Prostate gland (tissue), 2 donors: ENCODE data around the gene TNK2. TPM values are rescaled to one million over a fixed set of nuclear protein-coding genes. Genes with fewer than 3 reads are reported as not detected.

Experiments
- DNase-seq: peaks from one replicate; pipeline ENCODE4 v3.0.0-alpha.2; 2019; ENCODE audit warnings: low spot score
- H3K27ac ChIP-seq, 2 donors: fragments of 200-600 bp; sonication (generic); 2 replicates each; pipeline ENCODE4 v1.5.1; 2017 to 2019
- H3K27me3 ChIP-seq: fragments of 200-600 bp; sonication (generic); replicated peaks from 2 replicates; pipeline ENCODE4 v1.5.1; 2019; ENCODE audit not compliant: insufficient read depth
- H3K36me3 ChIP-seq, 2 donors: fragments of 200-600 bp; sonication (generic); 1 replicate in 1 of 2; 2 replicates in 1 of 2; pipeline versions ENCODE4 v1.5.1 to v1.8.1; 2017 to 2019
- H3K4me1 ChIP-seq: fragments of 200-600 bp; sonication (generic); replicated peaks from 2 replicates; pipeline ENCODE4 v1.5.1; 2019
- H3K4me3 ChIP-seq, 2 donors: fragments of 200-600 bp; sonication (generic); 2 replicates each; pipeline ENCODE4 v1.5.1; 2017 to 2019
- H3K9me3 ChIP-seq: fragments of 200-600 bp; sonication (generic); 2 replicates; pipeline ENCODE4 v1.5.1; 2017
- POLR2A ChIP-seq: fragments of 450-650 bp; IDR thresholded peaks from one replicate; pipeline ENCODE4 v1.6.1; 2016; ENCODE audit warnings: antibody characterized with exemption, mild to moderate bottlenecking
- POLR2AphosphoS5 ChIP-seq: sonication (generic); formaldehyde crosslinking; IDR thresholded peaks from one replicate; pipeline ENCODE4 v1.6.1; 2017; ENCODE audit warnings: antibody characterized with exemption
- WGBS: methylation state at CpG from one replicate; pipeline ENCODE4 v1.1.5; 2018; 5-methylcytosine and 5-hydroxymethylcytosine counted together
- intact Hi-C: fragments of 100-400 bp; cut with DNase I; formaldehyde crosslinking; loops from one replicate; pipeline ENCODE4 v1.14.2; 2022
- total RNA-seq, 2 donors: library from RNA; depleted of rRNA; stranded (reverse); fragments of >200 nt; gene quantifications; one replicate each; pipeline ENCODE4 v1.1.0, GENCODE V29; 2016
- TF ChIP-seq, protein P1 (sequence below), 4 experiments: fragments of 200-600 bp in 2 of 4; fragments of 450-650 bp in 2 of 4; sonication (generic) in 2 of 4; IDR thresholded peaks; 1 replicate in 3 of 4; 2 replicates in 1 of 4; pipeline ENCODE4 v1.5.1; 2016 to 2019; ENCODE audit warnings: antibody characterized with exemption in 4 of 4, mild to moderate bottlenecking in 2 of 4, moderate library complexity in 2 of 4

The TNK2 gene
- total RNA-seq, 2 donors from 2014 or later, result 34.9 to 100 TPM

DNA sequence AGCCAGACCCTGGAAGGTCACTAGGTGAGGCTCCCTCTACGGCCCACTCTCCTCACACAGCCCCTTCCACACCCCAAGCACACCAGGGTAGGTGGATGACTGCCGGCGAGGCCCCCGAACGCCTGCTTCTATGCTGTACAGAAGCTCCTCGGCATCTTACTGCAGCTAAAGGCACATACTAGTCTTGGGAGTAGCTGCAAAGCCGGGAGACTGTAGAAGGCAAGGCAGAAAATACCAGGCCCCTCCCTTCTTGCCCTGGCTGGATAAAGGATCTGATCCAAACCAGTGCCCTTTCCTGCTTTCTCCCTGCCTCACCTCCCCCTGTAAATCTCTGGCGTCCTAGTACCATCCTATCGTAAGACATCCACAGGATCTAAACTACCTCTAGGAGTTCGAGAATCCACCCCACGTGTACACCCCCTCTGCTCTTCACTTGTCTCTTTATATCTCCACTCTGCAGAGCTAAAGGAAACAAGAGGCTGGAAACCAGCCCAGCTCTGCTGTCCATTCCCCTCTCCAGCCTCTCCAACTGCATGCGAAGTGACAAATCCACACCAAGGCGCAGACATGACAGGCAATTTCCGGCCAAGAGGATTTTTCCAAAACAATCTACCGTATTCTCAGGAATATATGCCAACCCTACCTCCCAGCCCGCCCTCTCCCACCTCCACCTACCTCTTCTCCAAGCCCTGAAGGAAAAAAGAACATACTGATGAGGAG is 11.8 kb downstream of the TNK2 start:
- no peaks in the 10 kb centered on the region for H3K27me3 ChIP-seq
- intact Hi-C loops, result no loop called here
- H3K27ac ChIP-seq, result peak overlapping the region; percentile 87 to 88
- H3K4me1 ChIP-seq, result peaks cover 37% of the 10 kb centered on the region
- no peaks in the 10 kb centered on the region for H3K36me3 ChIP-seq
- 12% methylated on average over 16 of the region's 16 CpGs for WGBS
- peak overlapping the region; percentile 48 to 49 for H3K4me3 ChIP-seq
- no peaks in the 10 kb centered on the region for H3K9me3 ChIP-seq
- TF ChIP-seq, protein P1, sequence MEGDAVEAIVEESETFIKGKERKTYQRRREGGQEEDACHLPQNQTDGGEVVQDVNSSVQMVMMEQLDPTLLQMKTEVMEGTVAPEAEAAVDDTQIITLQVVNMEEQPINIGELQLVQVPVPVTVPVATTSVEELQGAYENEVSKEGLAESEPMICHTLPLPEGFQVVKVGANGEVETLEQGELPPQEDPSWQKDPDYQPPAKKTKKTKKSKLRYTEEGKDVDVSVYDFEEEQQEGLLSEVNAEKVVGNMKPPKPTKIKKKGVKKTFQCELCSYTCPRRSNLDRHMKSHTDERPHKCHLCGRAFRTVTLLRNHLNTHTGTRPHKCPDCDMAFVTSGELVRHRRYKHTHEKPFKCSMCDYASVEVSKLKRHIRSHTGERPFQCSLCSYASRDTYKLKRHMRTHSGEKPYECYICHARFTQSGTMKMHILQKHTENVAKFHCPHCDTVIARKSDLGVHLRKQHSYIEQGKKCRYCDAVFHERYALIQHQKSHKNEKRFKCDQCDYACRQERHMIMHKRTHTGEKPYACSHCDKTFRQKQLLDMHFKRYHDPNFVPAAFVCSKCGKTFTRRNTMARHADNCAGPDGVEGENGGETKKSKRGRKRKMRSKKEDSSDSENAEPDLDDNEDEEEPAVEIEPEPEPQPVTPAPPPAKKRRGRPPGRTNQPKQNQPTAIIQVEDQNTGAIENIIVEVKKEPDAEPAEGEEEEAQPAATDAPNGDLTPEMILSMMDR (IDR thresholded peaks at IDR 0.05), result no peak
- no peak for TF ChIP-seq POLR2A
- peak; percentile 42 for TF ChIP-seq POLR2AphosphoS5
- DNase-seq, result no peak

DNA sequence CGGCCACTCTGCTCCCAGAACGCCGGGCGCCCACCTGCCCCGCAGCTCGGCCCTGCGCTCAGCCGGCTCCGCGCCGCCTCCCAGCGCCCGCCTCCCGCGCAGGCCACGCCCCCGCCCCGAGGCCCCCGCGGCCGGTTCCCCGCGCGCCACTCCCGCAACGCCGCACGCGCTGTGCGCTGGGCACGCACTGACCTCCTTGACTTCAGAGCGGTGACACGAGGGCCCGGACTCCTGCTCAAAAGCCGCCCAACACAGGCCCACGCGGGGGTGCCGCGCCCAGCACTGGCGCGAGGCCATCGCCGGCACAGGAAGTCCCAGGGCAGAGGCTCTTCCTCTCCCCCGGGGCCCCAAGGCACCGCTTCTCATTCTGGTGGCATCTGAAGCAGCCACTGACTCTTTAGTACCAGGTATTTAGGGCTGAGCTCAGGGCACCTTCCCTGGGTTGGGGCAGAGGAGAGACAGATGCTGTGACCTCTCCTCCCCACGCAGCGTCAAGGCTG is 12.4 kb downstream of the TNK2 start:
- TF ChIP-seq POLR2A, result no peak
- TF ChIP-seq POLR2AphosphoS5, result no peak
- TF ChIP-seq, protein P1 (IDR thresholded peaks at IDR 0.05), result no peak
- WGBS, result 1% methylated on average over 14 of the region's 47 CpGs
- no peaks in the 10 kb centered on the region for H3K9me3 ChIP-seq
- H3K36me3 ChIP-seq, result no peaks in the 10 kb centered on the region
- H3K4me1 ChIP-seq, result peaks cover 37% of the 10 kb centered on the region
- intact Hi-C loops, result no loop called here
- peak overlapping the region; percentile 48 to 49 for H3K4me3 ChIP-seq
- no peaks in the 10 kb centered on the region for H3K27me3 ChIP-seq
- peak overlapping the region; percentile 87 to 88 for H3K27ac ChIP-seq
- no peak for DNase-seq

DNA sequence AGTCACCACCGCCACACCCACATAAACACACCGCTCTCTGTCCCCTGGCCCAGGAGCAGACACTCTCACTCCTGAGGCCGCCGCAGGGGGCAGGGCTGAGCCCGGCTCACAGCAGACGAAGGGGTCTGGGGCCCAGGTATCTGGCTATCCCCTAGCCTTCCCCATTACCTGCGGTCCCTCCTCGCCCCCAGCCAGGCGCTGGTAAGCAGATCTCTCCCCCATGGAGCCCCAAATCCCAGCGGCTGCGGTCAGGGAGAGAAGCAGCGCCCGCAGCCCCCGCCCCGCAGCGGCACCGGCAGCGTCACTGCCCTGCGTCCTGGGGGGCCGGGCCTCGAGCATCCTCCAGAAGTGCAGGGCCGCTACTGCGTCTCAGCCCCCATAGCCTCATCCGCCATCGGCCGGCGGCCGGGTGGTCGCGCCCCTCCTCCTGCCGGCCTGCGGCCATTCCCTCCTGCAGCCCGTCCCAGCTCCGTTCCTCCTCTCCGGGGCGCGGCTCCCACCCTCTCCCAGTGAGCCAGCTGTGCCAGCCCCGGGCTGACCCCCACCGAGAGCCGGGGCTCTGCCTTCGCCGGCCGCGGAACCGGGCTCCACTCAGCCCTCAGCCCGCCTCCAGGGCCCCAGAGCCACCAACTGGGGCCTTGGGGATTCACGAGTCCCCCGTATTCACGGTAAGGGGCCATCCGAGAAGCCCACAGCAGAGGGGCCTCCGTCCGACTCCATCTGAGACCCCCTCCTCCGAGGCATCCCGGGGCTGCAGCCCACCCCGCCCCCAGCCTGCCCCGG is 13.1 kb downstream of the TNK2 start:
- H3K27ac ChIP-seq, result peak overlapping the region; percentile 87 to 88
- intact Hi-C loops, result no loop called here
- DNase-seq, result no peak
- H3K9me3 ChIP-seq, result no peaks in the 10 kb centered on the region
- no peak for TF ChIP-seq POLR2AphosphoS5
- TF ChIP-seq POLR2A, result no peak
- TF ChIP-seq, protein P1 (IDR thresholded peaks at IDR 0.05), result no peak
- WGBS, result 2% methylated on average over 30 of the region's 56 CpGs
- H3K4me1 ChIP-seq, result peaks cover 37% of the 10 kb centered on the region
- no peaks in the 10 kb centered on the region for H3K27me3 ChIP-seq
- H3K36me3 ChIP-seq, result no peaks in the 10 kb centered on the region
- H3K4me3 ChIP-seq, result peak overlapping the region; percentile 48 to 49

DNA sequence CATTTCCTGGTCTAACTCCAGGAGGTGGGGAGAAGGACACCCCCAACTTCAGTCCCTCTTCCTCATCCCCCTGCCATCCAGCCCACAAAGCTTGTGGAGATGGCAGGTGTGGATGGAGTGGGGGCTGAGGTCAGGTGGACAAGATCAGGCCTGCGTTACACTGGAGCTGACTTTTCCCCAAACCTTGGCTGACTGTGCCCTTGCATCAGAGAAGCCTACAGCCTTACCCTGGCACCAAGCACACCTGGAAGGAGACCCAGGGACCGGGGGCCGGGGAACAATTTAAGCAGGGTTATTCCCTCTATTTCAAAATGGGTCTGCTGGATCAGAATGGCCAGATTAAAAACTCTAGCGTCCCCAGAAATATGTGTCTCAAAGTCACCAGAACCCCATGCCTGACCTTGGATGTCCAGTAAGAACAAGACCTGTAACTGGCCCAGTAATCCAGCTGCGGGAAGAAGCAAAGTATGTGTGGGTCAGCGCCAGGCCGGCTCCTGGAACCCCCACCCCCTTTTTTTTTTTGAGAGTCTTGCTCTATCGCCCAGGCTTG is 14.4 kb downstream of the TNK2 start:
- intact Hi-C loops, result loop anchor here (1.0 kb wide), 1 partner anchor 31 kb away; no protein-coding TSS in a partner anchor
- TF ChIP-seq, protein P1 (IDR thresholded peaks at IDR 0.05), result no peak
- no peak for TF ChIP-seq POLR2AphosphoS5
- no peak for TF ChIP-seq POLR2A
- no peak for DNase-seq
- Histone ChIP-seq H3K4me3 (no peak overlapping the region), H3K9me3 (no peaks in the 10 kb centered on the region), H3K27me3 (no peaks in the 10 kb centered on the region), H3K4me1 (peaks cover 37% of the 10 kb centered on the region), H3K27ac (peak overlapping the region in 1 of 2 donors; percentile 41), H3K36me3 (no peaks in the 10 kb centered on the region)
- WGBS, result 68% methylated on average over 8 of the region's 8 CpGs
